ENCODE results near the gene NDP. TPM values are rescaled to one million over a fixed set of nuclear protein-coding genes. Genes with fewer than 3 reads are reported as not detected.

NDP gene
- 4.1 TPM for total RNA-seq

GRCh38 chrX:43973249-43974099 lies at the start of gene NDP:
Gene NDP, minus strand, starts transcription at chrX:43973390. Its CDS starts 14,745 bp downstream, at chrX:43958645.
- intact Hi-C loops (cut with DNase I), result no loop called here
- DNase-seq (ENCODE audit: low spot score), result no peak
- peak; percentile 36 for ATAC-seq

- intact Hi-C loops (cut with DNase I), result no loop called here
- no peak for DNase-seq (ENCODE audit: low spot score)
- ATAC-seq, result no peak
Measured at GRCh38 chrX:44022964-44023363, 49.8 kb upstream of the NDP start.

GRCh38 chrX:44020693-44021092 lies 47.5 kb upstream of the NDP start:
- DNase-seq (ENCODE audit: low spot score) (no peak), ATAC-seq (no peak)
- intact Hi-C loops (cut with DNase I), result no loop called here

DNA sequence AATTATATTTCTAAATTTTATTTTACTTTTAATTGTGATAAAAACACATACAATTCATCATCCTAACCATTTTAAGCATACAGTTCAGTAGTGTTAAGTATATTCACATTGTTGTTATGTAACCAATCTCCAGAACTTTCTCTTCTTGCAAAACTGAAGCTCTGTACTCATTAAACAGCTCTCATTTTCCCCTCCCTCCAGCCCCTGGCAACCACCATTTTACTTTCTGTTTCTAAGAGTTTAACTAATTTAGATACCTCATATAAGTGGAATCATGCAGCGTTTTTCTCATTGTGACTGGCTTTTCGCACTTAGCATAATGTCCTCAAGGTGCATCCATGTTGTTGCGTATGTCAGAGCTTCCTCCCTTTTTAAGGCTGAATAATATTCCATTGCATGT lies 46.7 kb upstream of the NDP start:
- ATAC-seq (no peak), DNase-seq (ENCODE audit: low spot score) (no peak)
- intact Hi-C loops (cut with DNase I), result no loop called here

- intact Hi-C loops (cut with DNase I), result no loop called here
- DNase-seq (ENCODE audit: low spot score) (no peak), ATAC-seq (no peak)
Measured at GRCh38 chrX:44017676-44018075, 44.5 kb upstream of the NDP start.

GRCh38 chrX:44016906-44017305 lies 43.7 kb upstream of the NDP start:
- no peak for ATAC-seq
- intact Hi-C loops (cut with DNase I), result no loop called here

GRCh38 chrX:44012484-44013096 lies 39.4 kb upstream of the NDP start:
- intact Hi-C loops (cut with DNase I), result no loop called here
- no peak for DNase-seq (ENCODE audit: low spot score)
- peak; percentile 53 for ATAC-seq

More at GRCh38 chrX:44016906-44017305, 43.7 kb upstream of the NDP start:
- DNase-seq (ENCODE audit: low spot score), result no peak

GRCh38 chrX:44011506-44011905 lies 38.3 kb upstream of the NDP start:
- DNase-seq (ENCODE audit: low spot score), result no peak
- intact Hi-C loops (cut with DNase I), result no loop called here
- ATAC-seq, result no peak

GRCh38 chrX:44010626-44011025 lies 37.4 kb upstream of the NDP start:
- intact Hi-C loops (cut with DNase I), result no loop called here
- no peak for ATAC-seq
- no peak for DNase-seq (ENCODE audit: low spot score)

DNA sequence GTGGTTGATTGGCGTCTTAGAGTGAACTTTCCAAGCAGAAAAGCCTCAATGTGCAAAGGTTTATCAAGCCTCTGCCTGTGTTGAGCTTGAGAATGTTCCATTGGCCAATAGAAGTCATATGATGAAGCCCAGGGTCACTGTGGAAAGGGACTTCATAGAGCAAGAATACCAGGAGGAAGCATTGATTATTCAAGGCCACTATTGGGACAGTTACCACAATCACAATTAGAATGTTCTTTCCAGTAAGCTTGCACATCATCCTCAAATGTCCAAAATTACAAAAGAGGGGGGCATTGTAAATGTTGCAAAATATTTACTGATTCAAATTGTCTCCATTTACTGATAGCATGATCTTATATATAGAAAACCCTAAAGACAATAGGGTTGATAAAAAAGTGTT lies 32.9 kb upstream of the NDP start:
- DNase-seq (ENCODE audit: low spot score) (no peak), ATAC-seq (no peak)
- intact Hi-C loops (cut with DNase I), result no loop called here

DNA sequence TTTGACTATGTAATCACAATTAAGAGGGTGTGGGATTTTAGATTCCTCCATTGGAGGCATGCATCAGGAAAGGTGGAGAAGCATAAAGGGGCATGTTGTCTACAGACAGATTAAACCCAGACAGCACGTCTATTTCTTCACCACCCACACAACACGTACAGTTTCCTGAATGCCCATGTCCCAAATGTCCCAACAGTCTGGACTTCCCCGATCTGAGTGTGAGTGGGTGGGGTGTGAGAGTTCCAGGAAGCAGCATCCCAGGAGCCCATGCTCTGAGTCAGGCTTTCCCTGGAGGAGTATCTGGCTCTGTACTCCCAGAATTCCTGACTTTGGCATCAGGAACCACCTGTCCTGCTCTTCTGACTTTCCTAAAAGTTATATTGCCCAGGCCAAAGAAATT lies 30.8 kb upstream of the NDP start:
- DNase-seq (ENCODE audit: low spot score) (no peak), ATAC-seq (no peak)
- intact Hi-C loops (cut with DNase I), result no loop called here

- no peak for ATAC-seq
- DNase-seq (ENCODE audit: low spot score), result no peak
- intact Hi-C loops (cut with DNase I), result no loop called here
Measured at GRCh38 chrX:44002567-44002966, 29.4 kb upstream of the NDP start.

DNA sequence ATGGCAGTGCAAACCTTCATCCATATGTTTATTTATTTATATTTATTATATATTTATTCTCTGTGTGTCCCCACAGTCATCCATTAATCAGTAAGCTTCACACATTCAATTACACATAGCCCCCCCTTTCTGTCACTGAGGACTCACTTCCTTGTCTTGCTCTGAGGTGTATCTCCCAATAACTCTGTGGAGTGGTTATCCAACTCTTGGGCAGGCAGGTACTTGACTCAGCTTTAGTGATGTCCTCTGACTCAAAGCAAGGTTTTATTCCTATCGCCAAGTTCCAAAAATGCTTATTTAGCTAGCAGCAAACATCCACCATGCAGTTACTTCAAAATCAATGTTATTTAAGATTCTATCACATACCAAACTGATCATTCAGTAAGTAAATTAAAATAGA lies 25.2 kb upstream of the NDP start:
- no peak for DNase-seq (ENCODE audit: low spot score)
- intact Hi-C loops (cut with DNase I), result no loop called here
- ATAC-seq, result no peak

DNA sequence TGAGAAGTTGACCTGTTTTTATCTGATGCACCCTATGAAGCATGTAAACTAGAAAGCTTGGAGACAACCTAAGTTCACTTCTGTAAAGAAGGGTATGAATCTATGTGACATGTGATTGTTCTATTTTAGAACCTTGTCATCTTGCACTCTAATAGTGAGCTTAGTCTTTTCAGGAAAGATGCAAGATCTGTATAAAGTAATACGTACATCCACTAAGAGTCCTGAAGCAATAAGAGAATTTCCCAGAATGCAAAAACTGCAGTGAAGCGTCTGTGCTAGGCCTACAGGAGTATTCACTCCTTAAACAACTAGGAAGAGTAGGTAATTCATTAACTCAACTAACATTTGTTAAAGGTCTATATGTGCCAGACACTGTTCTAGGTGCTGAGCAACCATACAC lies 23.3 kb upstream of the NDP start:
- no peak for DNase-seq (ENCODE audit: low spot score)
- no peak for ATAC-seq
- intact Hi-C loops (cut with DNase I), result no loop called here

DNA sequence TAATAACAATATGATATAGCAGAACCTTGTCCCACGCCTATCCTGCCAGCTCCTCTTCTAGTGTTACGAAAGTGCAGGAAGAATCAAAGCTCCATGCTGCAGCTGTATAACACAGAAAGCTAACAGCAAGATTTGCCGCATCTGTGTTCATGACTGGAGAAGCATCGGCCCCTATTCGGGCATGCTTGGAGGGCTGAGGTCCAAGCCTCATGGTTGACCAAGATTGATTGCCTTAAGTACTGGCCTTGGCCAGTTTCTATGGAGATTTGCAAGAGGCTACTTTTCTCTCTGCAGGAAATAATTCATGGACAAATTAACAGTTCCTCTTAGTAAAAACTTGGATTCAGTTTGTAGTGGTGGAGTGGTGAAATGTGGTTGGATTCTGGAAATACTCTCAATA lies 12.9 kb upstream of the NDP start:
- DNase-seq (ENCODE audit: low spot score) (no peak), ATAC-seq (no peak)
- intact Hi-C loops (cut with DNase I), result no loop called here

DNA sequence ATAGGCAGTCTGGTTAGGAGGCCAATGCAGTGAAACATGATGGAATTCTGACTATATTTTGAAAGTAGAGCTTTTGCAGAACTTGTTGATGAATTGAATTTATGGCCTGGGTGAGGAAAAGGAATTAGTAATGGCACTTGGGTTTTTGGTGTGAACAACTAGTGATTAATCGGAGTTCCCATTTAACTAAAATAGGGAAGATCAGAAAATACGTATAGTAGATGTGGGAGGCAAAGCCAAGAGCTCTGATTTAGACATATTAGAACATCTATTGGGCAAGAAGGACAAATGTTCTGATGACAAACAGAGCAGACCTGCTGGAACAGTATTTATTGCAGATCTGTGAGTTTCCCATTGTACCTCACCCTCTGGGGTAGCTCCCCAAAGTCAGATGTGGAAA lies 12.3 kb upstream of the NDP start:
- DNase-seq (ENCODE audit: low spot score), result no peak
- intact Hi-C loops (cut with DNase I), result no loop called here
- ATAC-seq, result no peak

DNA sequence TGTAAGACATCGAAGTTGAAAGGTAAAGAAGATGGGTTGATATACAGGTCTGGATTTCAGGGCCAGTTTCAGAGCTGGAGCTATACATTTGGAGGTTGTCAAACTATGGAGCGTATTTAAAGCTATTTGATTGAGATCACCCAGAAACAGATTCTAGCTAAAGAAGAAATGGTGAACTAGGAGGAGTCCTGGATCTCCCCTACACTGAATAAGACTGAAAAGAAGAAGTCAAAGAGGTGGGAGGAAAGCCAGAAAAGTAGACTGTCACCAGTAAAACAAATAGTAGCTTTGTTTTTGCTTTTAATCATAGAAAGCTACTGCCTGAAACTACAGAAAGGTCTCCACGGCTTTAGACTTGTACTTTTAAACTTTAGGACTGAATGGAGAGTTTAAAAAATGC lies 5.0 kb upstream of the NDP start:
- DNase-seq (ENCODE audit: low spot score) (no peak), ATAC-seq (no peak)
- intact Hi-C loops (cut with DNase I), result no loop called here

GRCh38 chrX:43976205-43976604 lies 3.0 kb upstream of the NDP start:
- intact Hi-C loops (cut with DNase I), result no loop called here
- no peak for DNase-seq (ENCODE audit: low spot score)
- ATAC-seq, result no peak

GRCh38 chrX:43975796-43976195 lies 2.6 kb upstream of the NDP start:
- no peak for ATAC-seq
- intact Hi-C loops (cut with DNase I), result no loop called here
- no peak for DNase-seq (ENCODE audit: low spot score)

DNA sequence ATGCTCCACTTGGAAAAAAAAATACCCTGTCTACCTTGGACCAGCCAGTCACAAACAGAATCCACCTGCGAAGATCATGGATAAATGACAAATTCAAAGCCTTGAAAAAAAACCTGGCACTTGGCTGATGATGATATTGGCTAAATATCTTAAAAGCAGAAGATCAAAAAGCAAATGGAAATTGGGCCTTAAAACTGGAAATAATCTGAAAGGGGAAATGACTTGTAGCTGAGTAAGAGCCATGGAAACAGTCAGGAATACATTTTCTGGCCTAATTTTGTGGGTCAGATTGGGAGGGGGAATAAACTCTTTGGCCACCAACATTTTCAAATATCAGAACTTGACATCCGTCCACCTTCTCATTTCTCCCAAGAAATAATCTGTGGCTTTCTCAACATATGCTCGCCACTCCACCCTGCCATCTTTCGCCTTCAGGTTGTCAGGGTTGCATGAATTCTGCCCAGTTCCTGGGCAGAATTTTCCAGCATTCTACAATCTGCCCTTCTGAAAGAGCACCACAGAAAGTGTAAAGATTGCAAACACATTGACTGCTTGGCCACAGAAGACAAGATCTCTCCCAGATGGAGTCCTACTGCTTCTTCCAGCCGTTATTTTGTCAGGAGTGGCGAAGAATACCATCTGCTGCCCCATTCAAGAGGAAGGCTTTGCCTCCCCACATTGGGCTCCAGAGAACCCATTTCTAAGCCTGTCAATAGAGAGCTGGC lies 1.7 kb upstream of the NDP start:
- no peak for DNase-seq (ENCODE audit: low spot score)
- ATAC-seq, result no peak
- intact Hi-C loops (cut with DNase I), result no loop called here
